Activated T-cell treated with anti-CD3 and anti-CD28 coated beads, Interleukin-2, amount 50 U/mL, for 4 hours (primary cell): ENCODE data around the gene NAA80. TPM values are rescaled to one million over a fixed set of nuclear protein-coding genes. Genes with fewer than 3 reads are reported as not detected.
"Not testable (repeated sequence)": the region's sequence is repeated elsewhere in the genome, so short reads cannot be mapped to it uniquely, and the experiment has no call there.

ENCODE experiments used
- ATAC-seq, 2 donors: fragments of 200-7000 bp; cut with Tn5 transposase; one replicate each; pipeline ENCODE4 v1.10.0; 2021
- DNase-seq: peaks from one replicate; pipeline ENCODE4 v3.0.0-alpha.2; 2020
- H3K27me3 Mint-ChIP-seq: one replicate; pipeline ENCODE4 v1.8.0; 2021; ENCODE audit warnings: low read depth, mixed read lengths
- H3K36me3 Mint-ChIP-seq: one replicate; pipeline ENCODE4 v1.8.0; 2022; ENCODE audit warnings: mixed read lengths; ENCODE audit not compliant: insufficient read depth
- H3K4me1 Mint-ChIP-seq: one replicate; pipeline ENCODE4 v1.8.0; 2021; ENCODE audit warnings: low read depth, mixed read lengths
- H3K4me3 Mint-ChIP-seq: one replicate; pipeline ENCODE4 v1.8.0; 2021; ENCODE audit warnings: mild to moderate bottlenecking, moderate library complexity, mixed read lengths
- H3K9me3 Mint-ChIP-seq: one replicate; pipeline ENCODE4 v1.8.0; 2021; ENCODE audit warnings: mixed read lengths
- total RNA-seq, 3 donors: library from RNA; stranded (reverse); gene quantifications; one replicate each; pipeline ENCODE4 v1.2.1, GENCODE V29; 2021

The NAA80 gene
- total RNA-seq, 3 donors from 2014 or later = 17.5 to 21.7 (median 21.1) TPM

GRCh38 chr3:50278123-50278879 lies 20.9 kb downstream of the NAA80 start:
- Mint-ChIP-seq H3K27me3 (peaks cover 37% of the 10 kb centered on the region), H3K36me3 (no peaks in the 10 kb centered on the region), H3K4me1 (peaks cover 21% of the 10 kb centered on the region), H3K9me3 (no peaks in the 10 kb centered on the region), H3K4me3 (no peak overlapping the region)
- DNase-seq (no peak), ATAC-seq (no peak)

- Mint-ChIP-seq H3K36me3 (no peaks in the 10 kb centered on the region), H3K27me3 (peaks cover 42% of the 10 kb centered on the region), H3K4me3 (no peak overlapping the region), H3K4me1 (peaks cover 28% of the 10 kb centered on the region), H3K9me3 (no peaks in the 10 kb centered on the region)
- DNase-seq = no peak
- ATAC-seq = no peak
These were observed 22.5 kb downstream of the NAA80 start for GRCh38 chr3:50276762-50277101.

GRCh38 chr3:50275996-50276761 lies 23.0 kb downstream of the NAA80 start:
- Mint-ChIP-seq H3K27me3 (peaks cover 45% of the 10 kb centered on the region), H3K4me3 (peak overlapping the region; percentile 49), H3K9me3 (no peaks in the 10 kb centered on the region), H3K4me1 (peaks cover 31% of the 10 kb centered on the region), H3K36me3 (no peaks in the 10 kb centered on the region)
- DNase-seq (no peak), ATAC-seq (peak; percentile 45 to 54)

GRCh38 chr3:50275141-50275995 lies 23.8 kb downstream of the NAA80 start:
- H3K36me3 Mint-ChIP-seq = no peaks in the 10 kb centered on the region
- peak overlapping the region; percentile 40 for H3K4me3 Mint-ChIP-seq
- H3K4me1 Mint-ChIP-seq = peaks cover 31% of the 10 kb centered on the region
- H3K27me3 Mint-ChIP-seq = peaks cover 45% of the 10 kb centered on the region
- no peaks in the 10 kb centered on the region for H3K9me3 Mint-ChIP-seq
- ATAC-seq (no peak), DNase-seq (no peak)

GRCh38 chr3:50274371-50275104 lies 24.7 kb downstream of the NAA80 start:
- Mint-ChIP-seq H3K36me3 (no peaks in the 10 kb centered on the region), H3K4me1 (peaks cover 31% of the 10 kb centered on the region), H3K27me3 (peaks cover 45% of the 10 kb centered on the region), H3K9me3 (no peaks in the 10 kb centered on the region), H3K4me3 (peak overlapping the region; percentile 17)
- ATAC-seq = peak; percentile 16 to 39
- DNase-seq = peak; percentile 54

- no peak for DNase-seq
- ATAC-seq = no peak
- H3K4me3 Mint-ChIP-seq = no peak overlapping the region
- H3K36me3 Mint-ChIP-seq = no peaks in the 10 kb centered on the region
- H3K4me1 Mint-ChIP-seq = peaks cover 31% of the 10 kb centered on the region
- H3K9me3 Mint-ChIP-seq = no peaks in the 10 kb centered on the region
- H3K27me3 Mint-ChIP-seq = peaks cover 46% of the 10 kb centered on the region
These were observed 25.5 kb downstream of the NAA80 start for GRCh38 chr3:50273689-50274065.

GRCh38 chr3:50272911-50273688 lies 26.1 kb downstream of the NAA80 start:
- Mint-ChIP-seq H3K36me3 (no peaks in the 10 kb centered on the region), H3K9me3 (no peaks in the 10 kb centered on the region), H3K4me1 (peaks cover 31% of the 10 kb centered on the region), H3K27me3 (peaks cover 41% of the 10 kb centered on the region), H3K4me3 (peak overlapping the region; percentile 53)
- ATAC-seq (peak; percentile 79 to 87), DNase-seq (peak; percentile 88)

GRCh38 chr3:50272538-50272910 lies 26.7 kb downstream of the NAA80 start:
- ATAC-seq, H3K4me3 Mint-ChIP-seq, H3K36me3 Mint-ChIP-seq, H3K9me3 Mint-ChIP-seq, DNase-seq: not testable (repeated sequence)
- peaks cover 31% of the 10 kb centered on the region for H3K4me1 Mint-ChIP-seq
- H3K27me3 Mint-ChIP-seq = peaks cover 39% of the 10 kb centered on the region

GRCh38 chr3:50271314-50271936 lies 27.8 kb downstream of the NAA80 start:
- H3K9me3 Mint-ChIP-seq = no peaks in the 10 kb centered on the region
- no peak overlapping the region for H3K4me3 Mint-ChIP-seq
- ATAC-seq (no peak), DNase-seq (no peak)
- H3K36me3 Mint-ChIP-seq = no peaks in the 10 kb centered on the region
- H3K27me3 Mint-ChIP-seq = peaks cover 35% of the 10 kb centered on the region
- H3K4me1 Mint-ChIP-seq = peaks cover 31% of the 10 kb centered on the region

GRCh38 chr3:50270422-50271224 lies 28.6 kb downstream of the NAA80 start:
- ATAC-seq (no peak), DNase-seq (no peak)
- H3K9me3 Mint-ChIP-seq = no peaks in the 10 kb centered on the region
- H3K27me3 Mint-ChIP-seq = peaks cover 28% of the 10 kb centered on the region
- peaks cover 26% of the 10 kb centered on the region for H3K4me1 Mint-ChIP-seq
- H3K36me3 Mint-ChIP-seq = no peaks in the 10 kb centered on the region
- H3K4me3 Mint-ChIP-seq = no peak overlapping the region

- no peak for ATAC-seq
- no peaks in the 10 kb centered on the region for H3K36me3 Mint-ChIP-seq
- H3K4me3 Mint-ChIP-seq = no peak overlapping the region
- DNase-seq = no peak
- peaks cover 23% of the 10 kb centered on the region for H3K27me3 Mint-ChIP-seq
- peaks cover 21% of the 10 kb centered on the region for H3K4me1 Mint-ChIP-seq
- H3K9me3 Mint-ChIP-seq = no peaks in the 10 kb centered on the region
These were observed 29.2 kb downstream of the NAA80 start for GRCh38 chr3:50269977-50270413.

- ATAC-seq = no peak
- no peak overlapping the region for H3K4me3 Mint-ChIP-seq
- peaks cover 18% of the 10 kb centered on the region for H3K27me3 Mint-ChIP-seq
These were observed 29.7 kb downstream of the NAA80 start for GRCh38 chr3:50269460-50269859.

More at GRCh38 chr3:50269460-50269859, 29.7 kb downstream of the NAA80 start:
- H3K36me3 Mint-ChIP-seq = no peaks in the 10 kb centered on the region
- no peak for DNase-seq
- peaks cover 18% of the 10 kb centered on the region for H3K4me1 Mint-ChIP-seq
- H3K9me3 Mint-ChIP-seq = no peaks in the 10 kb centered on the region
